Motor neuron (in vitro differentiated cells): ENCODE results near the gene TIAL1. TPM values are rescaled to one million over a fixed set of nuclear protein-coding genes. Genes with fewer than 3 reads are reported as not detected.
A peak's percentile ranks its signal among the peaks of the same experiment; 100 is the strongest.
"Not testable (repeated sequence)": the region's sequence is repeated elsewhere in the genome, so short reads cannot be mapped to it uniquely, and the experiment has no call there.

Source experiments
- ATAC-seq, 8 experiments: fragments of 200-7000 bp; cut with Tn5 transposase; replicated peaks in 6 of 8; 2 replicates each; pipeline ENCODE4 v1.8.0; 2021; ENCODE audit warnings: mild to moderate bottlenecking in 8 of 8, moderate library complexity in 8 of 8
- H3K27ac ChIP-seq, 2 donors: fragments of 250-450 bp; sonication (Bioruptor Pico); 2 replicates each; pipeline ENCODE4 v1.9.0; 2021; ENCODE audit warnings: antibody characterized with exemption in 2 of 2, mild to moderate bottlenecking in 2 of 2, moderate library complexity in 1 of 2
- H3K4me1 ChIP-seq, 2 donors: fragments of 250-450 bp; sonication (Bioruptor Pico); replicated peaks in 1 of 2; 2 replicates each; pipeline ENCODE4 v1.6.1; 2021; ENCODE audit warnings: antibody characterized with exemption in 2 of 2, mild to moderate bottlenecking in 2 of 2, moderate library complexity in 1 of 2
- H3K4me3 ChIP-seq, 5 donors: fragments of 250-450 bp; sonication (Bioruptor Pico); 2 replicates each; pipeline ENCODE4 v1.9.0; 2021; ENCODE audit warnings: antibody characterized with exemption in 5 of 5, mild to moderate bottlenecking in 5 of 5, moderate library complexity in 4 of 5
- WGBS, 10 experiments: fragments of 450-650 bp; shearing (Covaris generic); methylation state at CpG; one replicate each; pipeline ENCODE4 v1.0.0; 2022; 5-methylcytosine and 5-hydroxymethylcytosine counted together
- in situ Hi-C, 9 experiments: fragments of 400-800 bp; cut with MboI; loops; one replicate each; pipeline ENCODE4 v1.15.0; 2021; ENCODE audit warnings: low sequenced_read_pairs in 9 of 9, low pct_unique_long_range_greater_than_20kb in 2 of 9; ENCODE audit not compliant: unreplicated experiment in 9 of 9
- total RNA-seq, 8 experiments: library from RNA; unstranded; fragments of 300-600 nt; gene quantifications; 2 replicates each; pipeline versions ENCODE4 v1.2.3 to v1.2.4, GENCODE V29; 2022

Gene TIAL1
- total RNA-seq, 8 experiments from 2014 or later: 26.3 to 119 (median 44.0) TPM

DNA sequence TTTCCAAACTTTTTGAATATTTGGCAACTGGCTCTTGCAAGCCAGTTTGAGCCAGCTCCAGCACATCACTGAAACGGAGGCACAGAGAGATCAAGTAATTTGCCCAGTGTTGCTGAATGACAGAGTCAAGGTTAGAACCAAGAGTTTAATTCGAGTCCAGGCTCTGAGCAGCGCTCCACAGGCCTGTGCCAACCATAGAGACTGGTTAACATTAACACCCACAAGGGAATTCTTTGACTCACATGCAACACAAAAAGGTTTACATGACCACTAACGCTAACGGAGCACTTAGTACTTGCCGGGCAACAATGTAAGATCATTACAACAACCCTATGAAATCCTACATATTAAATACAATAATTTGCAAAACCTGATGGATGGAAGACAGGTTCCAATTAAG, 55.7 kb downstream of the TIAL1 start:
- peaks cover 0 to 4% of the 10 kb centered on the region in 2 donors for H3K4me1 ChIP-seq
- H3K4me3 ChIP-seq: no peak overlapping the region
- WGBS, 10 experiments: 0 to 83% (median 60%) methylated on average over 1 to 6 of the region's 6 CpGs; no CpG with 5 or more reads in 1 of the 10 experiments
- no peak for ATAC-seq
- in situ Hi-C loops: no loop called here
- no peak overlapping the region for H3K27ac ChIP-seq

DNA sequence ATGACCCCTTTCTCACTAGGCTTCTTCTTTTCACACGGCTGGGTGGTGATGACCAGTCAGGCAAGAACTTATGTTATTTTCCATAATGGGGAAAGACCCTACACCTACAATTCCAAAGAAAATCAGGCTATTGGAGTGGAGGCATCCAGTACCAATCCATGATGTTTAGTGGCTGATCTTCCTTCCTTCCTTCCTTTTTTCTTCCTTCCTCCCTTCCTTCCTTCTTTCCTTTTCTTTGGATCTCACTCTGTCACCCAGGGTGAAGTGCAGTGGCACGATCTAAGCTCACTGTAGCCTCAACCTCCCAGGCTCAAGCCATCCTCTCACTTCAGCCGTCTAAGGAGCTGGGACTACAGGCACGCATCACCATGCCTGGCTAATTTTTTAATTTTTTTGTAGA, 56.7 kb downstream of the TIAL1 start:
- WGBS, 10 experiments: 40 to 100% (median 96%) methylated on average over 1 to 4 of the region's 4 CpGs; no CpG with 5 or more reads in 3 of the 10 experiments
- in situ Hi-C loops: no loop called here
- Histone ChIP-seq H3K27ac (no peak overlapping the region), H3K4me3 (no peak overlapping the region), H3K4me1 (peaks cover 5 to 10% of the 10 kb centered on the region in 2 donors)
- no peak for ATAC-seq

DNA sequence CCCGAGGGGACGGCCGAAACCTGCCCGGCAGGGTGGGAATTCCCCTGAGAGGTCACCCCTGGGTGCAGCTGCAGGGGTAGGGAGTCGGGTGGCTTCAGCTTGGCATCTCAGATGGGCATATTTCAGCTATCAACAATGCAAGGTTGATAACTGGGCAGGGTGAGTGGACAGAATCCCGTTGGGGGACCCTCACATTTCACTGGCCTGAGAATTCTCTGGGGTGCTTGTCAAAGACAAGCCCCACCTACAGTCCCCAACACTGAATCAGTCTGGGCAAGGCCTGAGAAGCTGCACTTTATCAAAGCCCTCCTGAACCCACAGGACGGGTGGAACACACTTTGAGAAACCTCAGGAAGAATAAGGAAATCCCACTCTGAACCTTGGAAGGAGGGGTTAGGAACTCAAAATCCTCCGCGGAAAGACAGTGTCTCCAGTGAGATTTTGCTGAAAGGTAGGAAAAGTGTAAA, 57.4 kb downstream of the TIAL1 start:
- in situ Hi-C loops: no loop called here

DNA sequence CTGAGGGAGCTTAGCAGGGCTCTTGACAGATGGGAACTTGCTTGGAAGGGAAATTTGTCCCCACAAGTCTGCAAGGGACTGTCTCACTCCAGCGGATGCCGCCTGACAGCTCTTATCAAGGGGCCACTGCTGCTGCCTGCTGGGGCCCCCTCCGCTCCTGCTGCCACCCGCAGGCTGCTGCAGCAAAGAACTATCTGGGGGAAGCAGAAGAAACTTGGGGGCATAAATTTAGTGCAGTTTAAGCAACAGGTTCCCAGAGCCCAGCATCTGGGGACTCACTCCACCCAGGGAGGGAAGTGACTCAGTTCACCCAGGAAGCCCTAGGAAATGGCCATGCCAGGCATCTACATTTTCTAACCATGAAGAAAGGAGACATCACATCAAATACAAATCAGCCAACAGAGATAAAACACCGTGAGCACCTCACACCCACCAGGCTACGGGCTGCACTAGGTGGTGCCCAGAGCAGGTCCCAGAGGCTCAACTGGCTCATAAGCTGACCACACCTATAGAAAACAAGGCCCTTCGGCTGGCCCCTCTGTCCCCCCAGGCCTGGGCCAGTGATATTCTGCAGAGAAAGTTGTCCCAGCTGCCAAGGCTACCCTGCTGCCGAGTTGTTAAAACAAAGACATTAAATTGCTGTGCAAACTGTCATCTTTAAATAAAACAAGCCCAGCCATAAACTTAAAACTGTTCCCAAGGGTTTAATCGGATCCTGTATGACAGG, 58.0 kb downstream of the TIAL1 start:
- WGBS, 10 experiments: 0 to 82% (median 61%) methylated on average over 1 to 5 of the region's 9 CpGs; no CpG with 5 or more reads in 3 of the 10 experiments
- Histone ChIP-seq H3K4me3 (no peak overlapping the region), H3K27ac (no peak overlapping the region), H3K4me1 (peaks cover 5 to 12% of the 10 kb centered on the region in 2 donors)
- in situ Hi-C loops: no loop called here
- ATAC-seq: no peak

More for the DNA sequence above, 57.4 kb downstream of the TIAL1 start:
- no peak overlapping the region for H3K4me3 ChIP-seq
- no peak for ATAC-seq
- H3K4me1 ChIP-seq: peaks cover 5 to 12% of the 10 kb centered on the region in 2 donors
- H3K27ac ChIP-seq: no peak overlapping the region
- 71 to 100% (median 87%) methylated on average over 2 to 6 of the region's 9 CpGs; no CpG with 5 or more reads in 3 of the 10 experiments for WGBS, 10 experiments

DNA sequence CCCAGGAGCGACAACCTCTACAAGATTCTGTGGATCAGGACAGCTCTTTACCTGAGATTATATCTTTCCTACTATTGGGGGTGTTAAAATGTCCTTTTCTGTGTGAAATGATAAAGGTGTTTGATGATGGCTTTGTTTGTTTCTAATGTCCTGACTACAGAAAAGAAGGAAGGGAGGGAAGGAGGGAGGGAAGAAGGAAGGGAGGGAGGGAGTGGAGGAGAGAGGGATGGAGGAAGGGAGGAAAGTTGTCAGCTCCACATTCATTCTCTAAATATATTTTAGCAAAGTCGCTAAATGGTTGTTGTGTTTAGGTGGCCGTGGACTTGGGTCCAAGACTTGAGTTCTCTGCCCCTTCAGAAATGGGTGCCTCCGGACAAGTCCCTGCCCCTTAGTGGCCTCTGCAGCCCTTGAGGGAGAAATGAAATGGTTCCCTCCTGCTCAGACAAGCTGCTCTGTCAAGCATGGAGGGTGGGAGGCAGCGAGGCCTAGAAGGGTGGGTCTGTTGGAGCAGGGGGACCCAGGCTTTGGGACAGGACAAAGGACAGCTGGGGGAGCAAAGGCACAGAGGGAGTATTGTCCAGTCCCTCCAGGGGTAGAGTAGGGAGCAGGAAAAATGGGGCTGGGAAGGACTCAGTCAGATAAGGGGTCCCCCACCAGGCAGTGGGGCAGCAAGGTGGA, 58.7 kb downstream of the TIAL1 start:
- Histone ChIP-seq H3K4me3 (no peak overlapping the region), H3K27ac (no peak overlapping the region), H3K4me1 (peaks cover 5 to 12% of the 10 kb centered on the region in 2 donors)
- in situ Hi-C loops: no loop called here
- 40 to 90% (median 80%) methylated on average over 1 to 2 of the region's 5 CpGs; no CpG with 5 or more reads in 7 of the 10 experiments for WGBS, 10 experiments
- no peak for ATAC-seq

DNA sequence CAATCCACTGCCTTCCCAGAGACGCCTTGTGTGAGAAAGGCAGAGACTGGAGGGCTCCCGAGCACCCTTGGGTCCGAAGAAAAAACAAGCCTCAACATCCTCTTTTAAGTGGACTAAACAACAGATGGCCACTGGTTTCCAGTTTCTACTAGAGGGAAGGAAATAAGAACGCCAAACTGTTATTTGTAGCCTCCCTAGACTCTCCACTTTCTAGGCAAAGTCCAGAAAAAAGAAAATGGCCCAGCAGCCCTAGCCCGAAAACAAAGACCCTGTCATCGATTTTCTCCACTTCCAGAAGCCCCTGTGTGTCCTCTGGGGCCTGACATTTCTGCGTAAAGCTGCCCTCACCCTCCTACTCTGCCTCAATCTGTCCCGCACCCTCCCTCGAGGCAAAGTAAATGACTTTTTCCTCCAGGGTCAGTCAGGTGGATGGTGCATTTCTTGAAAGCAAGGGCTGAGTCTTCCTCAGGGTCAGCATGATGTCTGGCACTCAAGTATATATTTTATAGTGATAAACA, 60.2 kb downstream of the TIAL1 start:
- WGBS, 10 experiments: 0 to 85% (median 80%) methylated on average over 1 to 7 of the region's 9 CpGs; no CpG with 5 or more reads in 2 of the 10 experiments
- no peak for ATAC-seq
- peaks cover 5 to 12% of the 10 kb centered on the region in 2 donors for H3K4me1 ChIP-seq
- no peak overlapping the region for H3K27ac ChIP-seq
- H3K4me3 ChIP-seq: no peak overlapping the region
- in situ Hi-C loops: no loop called here

DNA sequence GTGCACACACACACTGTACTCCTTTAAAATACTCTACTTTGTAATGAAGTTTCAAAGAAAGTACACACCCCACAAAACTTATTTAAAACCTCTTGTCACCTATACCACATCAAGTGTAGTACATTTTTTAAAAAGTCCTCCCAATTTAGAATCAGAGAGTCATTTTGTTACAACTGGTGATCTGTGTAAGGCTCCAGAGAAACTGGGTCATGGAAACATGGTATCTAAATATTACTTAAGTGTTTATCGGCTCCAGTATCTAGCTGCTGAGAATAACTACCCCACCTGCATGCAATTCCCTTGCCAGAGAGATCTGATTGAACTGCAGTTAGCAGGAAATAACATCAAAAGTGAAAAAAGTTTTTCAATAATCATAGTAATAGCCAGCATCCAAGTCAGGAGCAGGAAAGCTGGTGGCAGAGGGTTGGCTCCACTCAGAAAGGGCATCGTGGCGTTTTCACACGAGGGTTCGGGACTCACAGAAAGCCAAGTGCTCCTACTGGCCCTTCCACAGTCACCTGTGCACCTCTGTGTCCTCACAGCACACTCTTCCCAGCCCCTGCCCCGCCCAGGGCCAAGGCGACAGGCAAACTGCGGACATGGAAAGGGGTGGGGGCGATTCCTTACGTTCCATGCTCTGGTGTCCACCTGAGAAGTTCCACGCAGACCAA, 60.8 kb downstream of the TIAL1 start:
- H3K27ac ChIP-seq: no peak overlapping the region
- ATAC-seq: no peak
- H3K4me3 ChIP-seq: no peak overlapping the region
- peaks cover 5 to 12% of the 10 kb centered on the region in 2 donors for H3K4me1 ChIP-seq
- WGBS, 10 experiments: 29 to 97% (median 84%) methylated on average over 1 to 6 of the region's 11 CpGs; no CpG with 5 or more reads in 3 of the 10 experiments
- in situ Hi-C loops: no loop called here

DNA sequence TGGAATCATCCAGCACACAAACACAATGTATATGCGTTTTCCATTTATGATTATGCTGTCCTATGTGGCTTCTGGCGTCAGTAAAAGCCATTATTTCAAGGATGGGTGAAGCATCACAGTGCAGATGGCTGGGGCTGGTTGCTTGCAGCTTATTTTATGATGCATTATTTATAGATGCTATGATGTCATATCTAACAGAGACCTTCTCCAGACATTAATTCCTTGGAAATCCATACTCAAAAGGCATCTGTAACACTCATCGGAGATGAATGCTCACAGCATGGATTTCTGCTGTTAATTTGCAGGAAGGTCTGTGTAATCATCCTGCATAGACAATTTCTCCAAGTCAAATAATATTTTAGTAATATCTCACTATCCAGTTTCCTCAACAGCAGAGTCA, 61.5 kb downstream of the TIAL1 start:
- Histone ChIP-seq H3K4me3 (no peak overlapping the region), H3K4me1 (peaks cover 5 to 12% of the 10 kb centered on the region in 2 donors), H3K27ac (no peak overlapping the region)
- WGBS, 10 experiments: 13 to 80% (median 70%) methylated on average over 1 to 3 of the region's 3 CpGs; no CpG with 5 or more reads in 1 of the 10 experiments
- ATAC-seq: peak in 6 of 8 experiments; percentile 29 to 99 (median 88)
- in situ Hi-C loops: no loop called here

DNA sequence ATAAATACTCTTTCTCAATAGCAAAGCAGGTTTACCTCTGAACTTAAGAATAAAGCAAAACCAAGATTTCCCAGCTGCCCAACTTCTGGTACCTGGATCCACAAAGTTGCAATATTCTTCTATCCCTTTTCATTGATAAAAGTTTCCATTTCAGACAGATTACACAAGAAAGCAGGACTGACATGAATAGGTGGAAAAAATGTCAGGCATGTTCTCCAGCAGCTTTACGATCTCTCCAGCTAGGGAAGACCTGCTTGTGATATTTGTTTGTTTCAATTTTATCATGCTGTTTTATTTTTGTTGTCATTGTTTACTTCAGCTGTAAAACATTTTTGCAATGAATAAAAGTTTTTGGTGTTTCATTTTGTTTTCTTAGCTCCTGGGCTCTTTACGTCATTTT, 63.3 kb downstream of the TIAL1 start:
- Histone ChIP-seq H3K4me3 (no peak overlapping the region), H3K4me1 (peaks cover 5 to 12% of the 10 kb centered on the region in 2 donors), H3K27ac (no peak overlapping the region)
- in situ Hi-C loops: no loop called here
- 93 to 100% (median 100%) methylated on average over 1 to 2 of the region's 2 CpGs for WGBS, 10 experiments
- no peak for ATAC-seq

DNA sequence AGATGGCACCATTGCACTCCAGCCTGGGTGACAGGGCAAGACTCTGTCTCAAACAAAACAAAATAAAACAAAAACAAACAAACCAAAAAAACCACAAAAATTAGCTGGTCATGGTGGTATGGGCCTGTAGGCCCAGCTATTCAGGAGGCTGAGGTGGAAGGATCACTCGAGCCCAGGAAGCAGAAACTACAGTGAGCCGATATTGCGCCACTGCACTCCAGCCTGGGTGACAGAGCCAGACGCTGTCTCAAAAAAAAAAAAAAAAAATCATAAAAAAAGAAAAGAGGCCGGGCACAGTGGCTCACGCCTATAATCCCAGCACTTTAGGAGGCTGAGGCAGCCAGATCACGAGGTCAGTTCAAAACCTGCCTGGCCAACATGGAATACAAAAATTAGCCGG, 64.0 kb downstream of the TIAL1 start:
- H3K27ac ChIP-seq, in situ Hi-C loops, H3K4me3 ChIP-seq, ATAC-seq: not testable (repeated sequence)
- WGBS, 10 experiments: 63 to 100% (median 89%) methylated on average over 2 to 8 of the region's 8 CpGs; no CpG with 5 or more reads in 1 of the 10 experiments
- peaks cover 5 to 12% of the 10 kb centered on the region in 2 donors for H3K4me1 ChIP-seq

DNA sequence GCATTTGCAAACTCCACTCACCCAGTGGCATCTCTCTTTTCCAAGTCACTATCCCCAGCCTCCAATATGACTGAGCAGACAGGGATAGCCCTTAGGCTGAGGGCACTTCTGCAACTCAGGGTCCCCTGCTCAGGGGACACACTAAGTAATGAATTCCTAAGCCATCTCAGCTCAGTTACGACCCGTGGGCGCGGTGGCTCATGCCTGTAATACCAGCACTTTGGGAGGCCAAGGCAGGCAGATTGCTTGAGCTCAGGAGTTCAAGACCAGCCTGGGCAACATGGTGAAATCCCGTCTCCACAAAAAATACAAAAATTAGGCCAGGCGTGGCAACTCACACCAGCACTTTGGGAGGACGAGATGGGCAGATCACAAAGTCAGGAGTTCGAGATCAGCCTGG, 64.5 kb downstream of the TIAL1 start:
- not testable (repeated sequence) for H3K27ac ChIP-seq, ATAC-seq

DNA sequence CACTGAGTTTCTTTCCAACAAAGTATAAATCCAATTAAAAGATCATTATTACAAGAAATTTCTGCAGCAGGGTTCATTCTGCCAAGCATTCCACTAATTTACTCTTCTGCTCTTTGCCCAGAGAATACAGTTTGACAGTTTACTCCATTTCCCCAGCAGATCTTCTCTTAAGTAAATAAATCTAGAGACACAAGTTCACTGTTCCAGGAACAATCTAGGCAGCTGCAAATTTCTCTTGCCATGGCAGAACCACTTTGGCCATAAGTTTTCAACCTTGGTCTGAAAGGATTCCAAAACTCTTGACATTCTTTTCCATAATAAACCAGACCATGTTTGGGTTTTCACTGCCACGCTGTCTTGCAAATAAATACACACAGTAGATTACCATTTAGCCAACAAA, 65.7 kb downstream of the TIAL1 start:
- 33 to 100% (median 83%) methylated on average over 1 of the region's 1 CpG; no CpG with 5 or more reads in 5 of the 10 experiments for WGBS, 10 experiments
- Histone ChIP-seq H3K4me1 (peaks cover 5 to 8% of the 10 kb centered on the region in 2 donors), H3K4me3 (no peak overlapping the region), H3K27ac (no peak overlapping the region)
- in situ Hi-C loops: no loop called here
- no peak for ATAC-seq

More for the DNA sequence above, 64.5 kb downstream of the TIAL1 start:
- in situ Hi-C loops, H3K4me3 ChIP-seq: not testable (repeated sequence)
- H3K4me1 ChIP-seq: peaks cover 5 to 12% of the 10 kb centered on the region in 2 donors
- WGBS, 10 experiments: 60 to 100% (median 90%) methylated on average over 2 to 7 of the region's 8 CpGs; no CpG with 5 or more reads in 4 of the 10 experiments
